ENCODE data around the gene WIPF3.

Gene WIPF3

DNA sequence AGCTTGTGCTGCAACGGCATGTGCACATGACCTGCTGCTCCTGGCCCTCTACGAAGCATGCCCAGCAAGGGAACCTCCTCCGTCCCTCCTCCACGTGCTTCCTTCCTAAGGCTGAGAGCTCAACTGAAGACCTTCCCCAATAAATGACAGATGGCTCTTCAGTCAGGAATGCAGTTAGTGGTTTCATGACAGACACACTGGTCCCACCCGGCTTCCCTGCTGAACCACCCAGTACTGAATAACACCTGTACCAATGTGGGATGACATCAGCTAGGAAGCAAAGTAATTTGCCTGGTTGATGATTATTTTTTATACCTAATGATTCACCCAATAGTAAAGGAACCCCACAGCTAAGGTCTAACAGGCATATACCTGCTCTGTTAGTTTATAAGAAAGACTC is 114.2 kb downstream of the WIPF3 start:
- H3K27me3 ChIP-seq = no peaks in the 10 kb centered on the region
- no peaks in the 10 kb centered on the region for H3K9me3 ChIP-seq
- H3K36me3 ChIP-seq = peaks cover 28% of the 10 kb centered on the region
- TF ChIP-seq, protein P1, sequence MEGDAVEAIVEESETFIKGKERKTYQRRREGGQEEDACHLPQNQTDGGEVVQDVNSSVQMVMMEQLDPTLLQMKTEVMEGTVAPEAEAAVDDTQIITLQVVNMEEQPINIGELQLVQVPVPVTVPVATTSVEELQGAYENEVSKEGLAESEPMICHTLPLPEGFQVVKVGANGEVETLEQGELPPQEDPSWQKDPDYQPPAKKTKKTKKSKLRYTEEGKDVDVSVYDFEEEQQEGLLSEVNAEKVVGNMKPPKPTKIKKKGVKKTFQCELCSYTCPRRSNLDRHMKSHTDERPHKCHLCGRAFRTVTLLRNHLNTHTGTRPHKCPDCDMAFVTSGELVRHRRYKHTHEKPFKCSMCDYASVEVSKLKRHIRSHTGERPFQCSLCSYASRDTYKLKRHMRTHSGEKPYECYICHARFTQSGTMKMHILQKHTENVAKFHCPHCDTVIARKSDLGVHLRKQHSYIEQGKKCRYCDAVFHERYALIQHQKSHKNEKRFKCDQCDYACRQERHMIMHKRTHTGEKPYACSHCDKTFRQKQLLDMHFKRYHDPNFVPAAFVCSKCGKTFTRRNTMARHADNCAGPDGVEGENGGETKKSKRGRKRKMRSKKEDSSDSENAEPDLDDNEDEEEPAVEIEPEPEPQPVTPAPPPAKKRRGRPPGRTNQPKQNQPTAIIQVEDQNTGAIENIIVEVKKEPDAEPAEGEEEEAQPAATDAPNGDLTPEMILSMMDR (IDR thresholded peaks at IDR 0.05; ENCODE audit: low read depth, low read length) = no peak
- no peak for DNase-seq
- no peak overlapping the region for H3K4me3 ChIP-seq (ENCODE audit: low read depth, low read length)
- H3K4me1 ChIP-seq = no peaks in the 10 kb centered on the region

DNA sequence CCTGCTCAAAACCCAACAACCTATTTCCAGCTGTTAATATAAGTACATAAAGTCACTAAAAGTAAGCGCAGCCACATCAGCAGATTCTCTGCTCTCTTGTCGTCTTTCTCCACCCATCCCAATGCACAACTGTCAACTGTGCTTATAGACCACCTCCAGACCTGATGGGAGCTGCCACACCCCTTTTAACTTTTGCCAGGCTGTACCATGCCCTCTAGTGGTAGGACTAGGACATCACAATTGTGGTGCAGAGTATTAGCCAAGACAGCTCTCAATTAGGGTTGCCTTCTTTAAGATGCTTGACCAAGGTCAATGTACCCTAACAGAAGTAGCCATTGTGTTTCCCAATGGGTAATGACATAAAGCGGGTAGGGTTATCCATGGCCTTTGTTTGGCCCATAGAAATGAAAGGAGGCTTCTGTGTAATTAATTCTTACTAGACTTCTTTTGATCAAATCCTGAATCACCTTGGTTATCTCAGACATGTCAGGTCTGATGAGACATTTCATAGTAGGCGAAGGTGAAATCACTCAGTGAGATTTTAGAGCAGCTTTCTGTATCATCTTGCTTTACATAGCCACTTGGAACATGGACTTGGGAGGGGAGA is 115.2 kb downstream of the WIPF3 start:
- H3K4me3 ChIP-seq (ENCODE audit: low read depth, low read length) = no peak overlapping the region
- H3K4me1 ChIP-seq = no peaks in the 10 kb centered on the region
- peak; percentile 63 for DNase-seq
- TF ChIP-seq, protein P1 (IDR thresholded peaks at IDR 0.05; ENCODE audit: low read depth, low read length) = peak; percentile 97
- peaks cover 28% of the 10 kb centered on the region for H3K36me3 ChIP-seq
- H3K9me3 ChIP-seq = no peaks in the 10 kb centered on the region
- H3K27me3 ChIP-seq = no peaks in the 10 kb centered on the region

DNA sequence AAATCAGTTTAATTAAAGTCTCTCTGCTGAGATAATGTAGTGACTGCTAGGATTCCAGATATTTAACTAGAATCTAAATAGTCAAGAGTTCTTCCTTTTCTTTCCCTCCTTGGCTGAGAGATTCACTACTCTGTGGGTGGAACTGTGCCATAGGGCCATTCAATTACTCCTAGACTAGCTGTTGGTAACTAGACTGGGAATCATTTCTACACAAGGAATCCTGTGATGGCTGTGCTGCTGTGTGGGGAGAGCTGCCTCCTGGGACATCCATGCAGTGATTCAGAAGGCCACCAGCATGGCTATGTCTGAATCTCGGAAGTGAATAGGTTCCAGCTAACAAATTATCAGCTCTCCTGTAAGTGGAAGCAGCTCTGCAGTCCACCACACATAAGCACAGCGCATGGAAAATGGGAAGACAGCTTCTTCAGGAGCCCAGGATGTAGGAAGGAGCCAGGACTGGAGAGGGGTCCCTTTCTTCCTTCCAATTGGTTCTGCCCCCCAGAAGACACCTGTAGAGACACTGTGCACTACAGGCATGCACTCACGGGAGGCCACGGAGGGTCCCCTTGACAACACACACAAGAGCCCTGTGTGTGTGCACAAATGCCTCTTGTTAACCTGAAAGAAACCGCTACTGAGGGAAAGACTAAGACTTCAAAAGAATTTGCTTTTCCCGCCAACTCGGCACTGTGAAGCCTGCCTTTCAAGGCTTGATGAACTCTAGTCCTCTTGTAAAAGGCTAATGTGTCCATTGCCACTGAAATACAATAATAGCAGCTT is 116.8 kb downstream of the WIPF3 start:
- Histone ChIP-seq H3K36me3 (peaks cover 33% of the 10 kb centered on the region), H3K9me3 (no peaks in the 10 kb centered on the region), H3K4me3 (ENCODE audit: low read depth, low read length) (no peak overlapping the region), H3K4me1 (no peaks in the 10 kb centered on the region), H3K27me3 (no peaks in the 10 kb centered on the region)
- TF ChIP-seq, protein P1 (IDR thresholded peaks at IDR 0.05; ENCODE audit: low read depth, low read length) = no peak
- no peak for DNase-seq

DNA sequence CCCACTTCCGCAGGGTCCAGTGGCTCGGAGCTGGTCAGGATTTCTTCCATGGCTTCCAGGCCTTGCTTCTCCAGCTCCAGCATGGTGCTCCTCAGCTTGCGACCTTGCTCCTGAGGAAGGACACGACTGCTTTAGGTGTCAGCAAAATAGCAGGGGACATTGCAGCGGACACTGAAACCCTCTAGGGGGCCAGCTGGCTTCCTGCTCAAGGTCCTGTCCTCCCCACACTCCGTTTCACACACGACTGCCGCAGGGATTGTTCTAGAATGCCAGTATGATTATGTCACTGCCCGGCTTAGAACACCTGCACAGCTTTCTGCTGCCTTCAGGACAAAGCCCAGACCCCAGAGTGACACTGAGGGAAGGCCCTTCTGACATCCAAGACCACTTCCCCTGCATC is 117.7 kb downstream of the WIPF3 start:
- peaks cover 33% of the 10 kb centered on the region for H3K36me3 ChIP-seq
- no peaks in the 10 kb centered on the region for H3K27me3 ChIP-seq
- H3K4me1 ChIP-seq = no peaks in the 10 kb centered on the region
- H3K9me3 ChIP-seq = no peaks in the 10 kb centered on the region
- DNase-seq = no peak
- H3K4me3 ChIP-seq (ENCODE audit: low read depth, low read length) = no peak overlapping the region
- TF ChIP-seq, protein P1 (IDR thresholded peaks at IDR 0.05; ENCODE audit: low read depth, low read length) = no peak

DNA sequence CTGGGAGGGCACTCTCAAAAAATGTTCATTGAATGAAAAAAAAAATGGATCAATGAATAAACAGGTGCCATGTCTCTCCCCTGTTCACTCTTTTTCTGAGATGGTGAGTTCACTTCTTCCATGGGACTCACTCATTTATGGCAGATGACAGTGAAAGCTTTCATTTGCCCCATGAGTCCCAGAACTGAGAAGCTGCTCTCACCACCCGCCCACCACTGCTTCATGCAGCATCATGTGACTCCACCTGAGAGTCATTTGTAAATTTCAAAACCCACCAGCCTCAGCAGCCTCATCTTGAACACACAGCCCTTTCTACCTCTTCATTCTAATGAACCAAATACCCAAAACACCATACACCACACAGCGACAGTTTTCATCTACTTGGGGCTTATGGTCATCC is 118.4 kb downstream of the WIPF3 start:
- no peak overlapping the region for H3K4me3 ChIP-seq (ENCODE audit: low read depth, low read length)
- TF ChIP-seq, protein P1 (IDR thresholded peaks at IDR 0.05; ENCODE audit: low read depth, low read length) = no peak
- H3K9me3 ChIP-seq = no peaks in the 10 kb centered on the region
- H3K27me3 ChIP-seq = no peaks in the 10 kb centered on the region
- H3K4me1 ChIP-seq = no peaks in the 10 kb centered on the region
- no peak for DNase-seq
- H3K36me3 ChIP-seq = peaks cover 30% of the 10 kb centered on the region

DNA sequence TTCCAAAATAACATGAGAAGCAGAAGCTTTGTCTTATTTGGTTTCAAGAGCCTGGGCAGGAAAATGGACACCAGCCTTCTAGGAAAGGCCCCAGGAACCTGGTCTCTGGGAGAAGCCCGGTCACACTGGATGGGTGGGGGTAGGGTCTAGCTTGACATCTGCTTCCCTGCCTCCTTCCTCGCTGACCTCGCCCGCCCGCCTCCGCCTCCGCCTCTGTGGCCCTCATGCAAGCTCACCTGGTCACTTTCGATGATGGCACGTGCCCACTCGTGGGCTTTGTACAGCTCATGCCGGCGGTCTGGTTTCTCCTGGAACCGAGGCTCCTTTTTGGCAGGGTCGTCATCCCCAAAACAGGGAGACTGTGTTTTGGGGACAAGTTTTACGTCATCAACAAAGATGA is 119.9 kb downstream of the WIPF3 start:
- Histone ChIP-seq H3K9me3 (no peaks in the 10 kb centered on the region), H3K27me3 (no peaks in the 10 kb centered on the region), H3K4me1 (no peaks in the 10 kb centered on the region), H3K36me3 (peaks cover 29% of the 10 kb centered on the region), H3K4me3 (ENCODE audit: low read depth, low read length) (no peak overlapping the region)
- TF ChIP-seq, protein P1 (IDR thresholded peaks at IDR 0.05; ENCODE audit: low read depth, low read length) = no peak
- DNase-seq = no peak

Data from BE2C (cell line).